OCI-LY1 (cell line): ENCODE measurements around the gene TULP4.

Experiments
- EZH2 ChIP-seq: fragments of 200-600 bp; sonication (generic), shearing (Covaris generic); IDR thresholded peaks from 2 replicates; pipeline ENCODE4 v1.8.0; 2017; ENCODE audit warnings: borderline replicate concordance, mixed run types, mild to moderate bottlenecking, antibody characterized with exemption, low read length, moderate library complexity, mixed read lengths
- TF ChIP-seq, protein P1 (sequence below): fragments of 200-600 bp; sonication (generic), shearing (Covaris generic); IDR thresholded peaks from 2 replicates; pipeline ENCODE4 v1.5.1; 2017; ENCODE audit warnings: mild to moderate bottlenecking, antibody characterized with exemption, low read length, moderate library complexity, mixed read lengths

DNA sequence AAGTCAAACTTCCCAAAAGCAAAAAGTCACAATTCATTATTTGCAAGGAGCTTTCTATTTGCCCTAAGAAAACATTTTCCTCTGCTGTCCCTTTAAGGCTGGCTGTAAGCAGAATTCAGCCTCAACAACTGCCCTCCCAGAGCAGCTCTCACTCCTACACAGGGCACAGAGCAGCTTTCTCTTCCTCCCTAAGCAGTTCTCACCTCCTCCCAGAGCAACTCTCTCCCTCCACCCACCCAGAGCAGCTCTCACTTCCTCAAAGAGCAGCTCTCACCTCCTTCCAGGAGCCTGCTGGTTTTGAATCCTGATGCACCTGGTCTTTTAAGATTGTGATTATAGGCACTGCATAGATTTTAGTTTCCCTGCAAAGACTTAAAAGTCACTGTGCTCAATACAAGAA, 127.0 kb downstream of the TULP4 start:
- no peak for TF ChIP-seq EZH2
- TF ChIP-seq, protein P1, sequence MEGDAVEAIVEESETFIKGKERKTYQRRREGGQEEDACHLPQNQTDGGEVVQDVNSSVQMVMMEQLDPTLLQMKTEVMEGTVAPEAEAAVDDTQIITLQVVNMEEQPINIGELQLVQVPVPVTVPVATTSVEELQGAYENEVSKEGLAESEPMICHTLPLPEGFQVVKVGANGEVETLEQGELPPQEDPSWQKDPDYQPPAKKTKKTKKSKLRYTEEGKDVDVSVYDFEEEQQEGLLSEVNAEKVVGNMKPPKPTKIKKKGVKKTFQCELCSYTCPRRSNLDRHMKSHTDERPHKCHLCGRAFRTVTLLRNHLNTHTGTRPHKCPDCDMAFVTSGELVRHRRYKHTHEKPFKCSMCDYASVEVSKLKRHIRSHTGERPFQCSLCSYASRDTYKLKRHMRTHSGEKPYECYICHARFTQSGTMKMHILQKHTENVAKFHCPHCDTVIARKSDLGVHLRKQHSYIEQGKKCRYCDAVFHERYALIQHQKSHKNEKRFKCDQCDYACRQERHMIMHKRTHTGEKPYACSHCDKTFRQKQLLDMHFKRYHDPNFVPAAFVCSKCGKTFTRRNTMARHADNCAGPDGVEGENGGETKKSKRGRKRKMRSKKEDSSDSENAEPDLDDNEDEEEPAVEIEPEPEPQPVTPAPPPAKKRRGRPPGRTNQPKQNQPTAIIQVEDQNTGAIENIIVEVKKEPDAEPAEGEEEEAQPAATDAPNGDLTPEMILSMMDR = no peak
